ENCODE measurements around the gene SIRPB2. TPM values are rescaled to one million over a fixed set of nuclear protein-coding genes. Genes with fewer than 3 reads are reported as not detected.

Gene SIRPB2
- total and polyA plus RNA-seq, 10 of the 15 experiments (the other 5 are each of a cell fraction or from before 2014, with no cell fraction given): not detected

- TF ChIP-seq PBX3 (IDR thresholded peaks at IDR 0.05; ENCODE audit: insufficient replicate concordance, low read depth, low read length) (no peak), RFX5 (IDR thresholded peaks at IDR 0.05; ENCODE audit: low read depth, low read length) (no peak), ASH2L (IDR thresholded peaks at IDR 0.05; ENCODE audit: borderline replicate concordance, low read depth) (no peak), CEBPZ (IDR thresholded peaks at IDR 0.05; ENCODE audit: low read depth, low read length) (no peak), CHD2 (IDR thresholded peaks at IDR 0.05; ENCODE audit: borderline replicate concordance, low read depth, low read length) (no peak), NBN (IDR thresholded peaks at IDR 0.05) (peak; percentile 65; the same call in 1 of the 2 replicates), FOS (IDR thresholded peaks at IDR 0.05; ENCODE audit: borderline replicate concordance, extremely low read depth, insufficient read length) (no peak), IRF5 (IDR thresholded peaks at IDR 0.05; ENCODE audit: borderline replicate concordance) (no peak), SMAD1 (IDR thresholded peaks at IDR 0.05; ENCODE audit: low read depth, partially characterized antibody) (no peak), SMARCA5 (IDR thresholded peaks at IDR 0.05) (no peak), YBX1 (IDR thresholded peaks at IDR 0.05) (no peak), MAX (IDR thresholded peaks at IDR 0.05; ENCODE audit: low read depth, low read length) (no peak), MEF2A (IDR thresholded peaks at IDR 0.05; ENCODE audit: insufficient read depth, low read depth, low read length) (0 out of 2 replicates have a peak, but pooled peaks have one; percentile 12), NR2C2 (IDR thresholded peaks at IDR 0.05; ENCODE audit: borderline replicate concordance, control insufficient read depth, insufficient read length, low read depth) (no peak), ZSCAN29 (IDR thresholded peaks at IDR 0.05) (no peak), RELA (IDR thresholded peaks at IDR 0.05; ENCODE audit: borderline replicate concordance, partially characterized antibody) (no peak), NR2F1 (conservative IDR thresholded peaks at IDR 0.05) (no peak), WRNIP1 (IDR thresholded peaks at IDR 0.05; ENCODE audit: borderline replicate concordance, low read depth, low read length) (no peak), TARDBP (IDR thresholded peaks at IDR 0.05; ENCODE audit: borderline replicate concordance) (no peak), CUX1 (IDR thresholded peaks at IDR 0.05; ENCODE audit: insufficient replicate concordance, low read depth, low read length) (no peak), TAF1 (IDR thresholded peaks at IDR 0.05; ENCODE audit: borderline replicate concordance, low read depth, low read length) (no peak)
These were observed 46.5 kb upstream of the SIRPB2 start (continued) for GRCh38 chr20:1537731-1538058.

All from GM12878 (cell line).